M059J (cell line): ENCODE measurements around the gene GAL3ST3. TPM values are rescaled to one million over a fixed set of nuclear protein-coding genes. Genes with fewer than 3 reads are reported as not detected.

Experiments
- DNase-seq: peaks from one replicate; pipeline ENCODE4 v3.0.0-alpha.2; 2012; ENCODE audit warnings: low read depth
- total RNA-seq: library from RNA; depleted of rRNA; stranded (reverse); fragments of >200 nt; shearing (Covaris generic); gene quantifications from 2 replicates; pipeline ENCODE4 v1.2.3, GENCODE V29; 2014

Gene GAL3ST3
- total RNA-seq, 1 experiment from 2014 or later: not detected

- peak; percentile 77 for DNase-seq
Observed at GRCh38 chr11:66069715-66070603, 21.0 kb upstream of the GAL3ST3 start, which contains the start of gene PACS1. Gene PACS1 (plus strand): TSS chr11:66070272. CDS start chr11:66070487, 215 bp downstream.

DNA sequence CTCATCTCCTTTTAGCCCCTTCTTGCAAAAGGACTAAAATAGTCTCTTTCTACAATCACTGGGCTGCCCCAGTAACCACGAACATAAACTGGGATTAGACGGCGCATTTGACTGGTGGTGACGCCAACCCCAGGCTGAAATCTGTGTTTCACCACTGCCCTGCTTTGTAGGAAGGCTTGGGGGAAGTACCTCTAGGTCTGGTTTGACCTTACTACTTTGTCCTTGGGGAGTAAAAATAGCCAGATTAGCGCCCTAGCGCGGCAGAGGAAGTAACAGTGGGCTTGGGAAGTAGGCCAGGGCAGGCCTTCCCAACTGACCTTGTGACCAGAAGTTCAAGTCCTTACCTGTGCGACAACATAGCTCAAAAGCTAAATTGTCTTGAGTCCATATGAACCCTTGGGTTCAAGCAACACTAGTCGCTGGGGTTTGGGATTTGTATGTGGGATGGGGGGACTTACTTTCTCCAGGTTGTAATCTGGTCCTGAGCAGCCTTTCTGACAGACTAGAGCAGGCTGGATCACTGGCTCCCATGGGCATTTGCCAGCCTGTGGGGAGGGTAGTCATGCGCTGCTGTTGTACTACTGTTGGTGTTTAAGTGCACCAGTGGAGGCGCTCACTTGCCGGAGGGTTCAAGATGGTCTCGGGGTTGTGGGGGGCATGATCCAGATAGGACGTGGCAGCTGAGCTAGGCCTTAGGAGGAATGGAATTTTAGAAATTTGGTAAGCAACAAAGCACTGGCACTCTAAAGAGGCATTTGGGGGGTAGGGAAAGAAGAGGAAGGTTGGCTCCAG is 20.2 kb upstream of the GAL3ST3 start:
- DNase-seq: peak; percentile 75

DNA sequence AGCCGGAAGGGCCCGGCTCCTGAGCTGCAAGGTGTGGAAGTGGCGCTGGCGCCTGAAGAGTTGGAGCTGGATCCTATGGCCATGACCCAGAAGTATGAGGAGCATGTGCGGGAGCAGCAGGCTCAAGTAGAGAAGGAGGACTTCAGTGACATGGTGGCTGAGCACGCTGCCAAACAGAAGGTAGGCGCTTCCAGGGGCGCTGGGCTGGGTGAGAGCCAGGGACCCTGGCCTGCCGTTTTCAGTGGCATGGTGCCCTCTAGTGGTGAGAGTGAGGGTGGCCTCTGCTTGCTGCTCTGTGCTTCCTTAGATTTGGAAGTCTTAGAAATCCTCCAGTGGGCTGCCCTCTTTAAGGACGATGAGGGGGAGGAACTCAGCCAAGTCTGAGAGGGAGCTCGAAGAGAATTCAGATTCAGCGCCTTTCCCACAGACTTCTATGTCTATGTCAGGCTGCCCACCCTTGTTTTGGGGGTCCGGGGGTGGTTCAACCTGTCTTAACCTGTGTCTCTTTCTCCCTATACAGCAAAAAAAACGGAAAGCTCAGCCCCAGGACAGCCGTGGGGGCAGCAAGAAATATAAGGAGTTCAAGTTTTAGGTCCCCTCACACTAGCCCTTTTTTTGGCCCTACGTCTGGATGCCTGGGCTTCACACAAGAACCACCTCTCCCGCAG is 19.3 kb upstream of the GAL3ST3 start:
- peak; percentile 67 for DNase-seq

- no peak for DNase-seq
Observed at GRCh38 chr11:66067640-66068039, 18.7 kb upstream of the GAL3ST3 start.

DNA sequence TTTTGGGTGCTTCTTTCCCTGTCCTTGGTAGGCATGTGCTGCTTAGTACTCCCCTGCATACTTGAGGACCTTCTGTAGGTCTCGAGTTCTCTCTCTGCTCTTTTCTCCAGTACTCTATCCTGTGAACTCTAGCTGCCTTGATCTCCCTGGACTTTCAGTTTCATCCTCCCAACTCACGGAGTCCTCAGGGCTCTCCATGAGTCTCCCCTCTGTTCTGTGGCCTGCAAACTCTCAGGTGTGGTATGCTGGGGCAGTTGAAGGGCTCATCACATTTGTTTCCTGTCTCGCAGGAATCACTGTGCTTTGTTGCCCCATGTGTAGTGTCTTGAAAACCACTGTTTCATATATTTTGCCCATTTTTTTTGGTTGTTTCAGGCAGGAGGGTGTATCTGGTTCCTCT is 17.8 kb upstream of the GAL3ST3 start:
- no peak for DNase-seq

- DNase-seq: no peak
Observed at GRCh38 chr11:66064571-66064970, 15.6 kb upstream of the GAL3ST3 start.

DNA sequence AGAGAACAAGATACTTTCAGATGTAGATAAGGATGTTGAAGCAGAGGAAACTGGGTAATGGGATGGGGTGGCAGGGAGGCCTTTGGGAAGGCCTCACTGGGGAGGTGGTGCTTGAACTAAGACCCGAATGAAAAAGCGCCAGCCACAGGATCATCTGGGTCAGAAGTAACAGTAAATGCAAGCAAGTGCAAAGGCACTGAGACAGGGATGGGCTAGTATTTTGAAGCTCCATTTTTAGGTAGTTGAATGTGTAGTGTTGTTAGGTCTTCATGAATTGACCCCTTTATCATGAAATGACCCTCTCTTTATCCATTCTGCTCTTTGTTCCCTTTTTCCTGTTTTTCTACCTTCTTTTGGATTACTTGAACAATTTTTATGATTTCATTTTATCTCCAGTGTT is 14.9 kb upstream of the GAL3ST3 start:
- no peak for DNase-seq

- DNase-seq: no peak
Observed at GRCh38 chr11:66062408-66062807, 13.4 kb upstream of the GAL3ST3 start.

- no peak for DNase-seq
Observed at GRCh38 chr11:66061268-66061667, 12.3 kb upstream of the GAL3ST3 start.

GRCh38 chr11:66059966-66060680 is 11.2 kb upstream of the GAL3ST3 start:
- DNase-seq: no peak

DNA sequence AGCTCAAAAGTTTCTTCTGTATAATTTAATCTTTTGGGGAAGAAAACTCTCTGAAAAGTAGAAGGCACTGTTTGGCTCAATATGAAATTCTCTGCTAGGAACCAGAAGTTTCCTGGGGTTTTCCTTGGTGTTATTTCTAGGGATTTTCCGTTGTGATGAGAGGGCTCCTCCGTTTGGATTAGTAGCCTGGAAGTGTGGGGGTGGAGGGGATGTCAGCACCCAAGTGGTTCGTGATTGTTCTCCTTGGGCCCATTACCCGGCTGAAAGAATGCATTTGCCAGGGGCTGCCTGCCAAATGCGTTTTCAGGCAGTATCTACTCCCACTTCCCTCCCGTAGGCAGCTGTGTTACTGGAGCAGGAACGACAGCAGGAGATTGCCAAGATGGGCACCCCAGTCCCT is 7.5 kb upstream of the GAL3ST3 start:
- DNase-seq: no peak

DNA sequence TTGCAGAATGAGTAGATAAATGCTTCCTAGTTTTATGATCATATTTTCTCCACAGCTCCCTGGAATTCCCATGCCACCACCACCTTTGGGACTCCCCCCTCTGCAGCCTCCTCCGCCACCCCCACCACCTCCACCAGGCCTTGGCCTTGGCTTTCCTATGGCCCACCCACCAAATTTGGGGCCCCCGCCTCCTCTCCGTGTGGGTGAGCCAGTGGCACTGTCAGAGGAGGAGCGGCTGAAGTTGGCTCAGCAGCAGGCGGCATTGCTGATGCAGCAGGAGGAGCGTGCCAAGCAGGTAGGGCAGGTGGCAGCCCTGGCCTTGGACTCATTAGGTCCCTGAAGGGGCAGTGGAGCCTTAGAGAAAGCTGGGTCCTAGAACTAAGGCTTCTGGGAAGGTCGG is 6.1 kb upstream of the GAL3ST3 start:
- DNase-seq: no peak

- DNase-seq: no peak
Observed at GRCh38 chr11:66052664-66052982, 3.7 kb upstream of the GAL3ST3 start.

- peak; percentile 99 for DNase-seq
Observed at GRCh38 chr11:66051766-66052663, 3.1 kb upstream of the GAL3ST3 start, which contains the start of gene SF3B2. Gene SF3B2 (plus strand): TSS chr11:66052364. CDS start chr11:66052385, 21 bp downstream.

- DNase-seq: no peak
Observed at GRCh38 chr11:66051371-66051765, 2.4 kb upstream of the GAL3ST3 start.

- peak; percentile 23 for DNase-seq
Observed at GRCh38 chr11:66050581-66051231, 1.7 kb upstream of the GAL3ST3 start.

DNA sequence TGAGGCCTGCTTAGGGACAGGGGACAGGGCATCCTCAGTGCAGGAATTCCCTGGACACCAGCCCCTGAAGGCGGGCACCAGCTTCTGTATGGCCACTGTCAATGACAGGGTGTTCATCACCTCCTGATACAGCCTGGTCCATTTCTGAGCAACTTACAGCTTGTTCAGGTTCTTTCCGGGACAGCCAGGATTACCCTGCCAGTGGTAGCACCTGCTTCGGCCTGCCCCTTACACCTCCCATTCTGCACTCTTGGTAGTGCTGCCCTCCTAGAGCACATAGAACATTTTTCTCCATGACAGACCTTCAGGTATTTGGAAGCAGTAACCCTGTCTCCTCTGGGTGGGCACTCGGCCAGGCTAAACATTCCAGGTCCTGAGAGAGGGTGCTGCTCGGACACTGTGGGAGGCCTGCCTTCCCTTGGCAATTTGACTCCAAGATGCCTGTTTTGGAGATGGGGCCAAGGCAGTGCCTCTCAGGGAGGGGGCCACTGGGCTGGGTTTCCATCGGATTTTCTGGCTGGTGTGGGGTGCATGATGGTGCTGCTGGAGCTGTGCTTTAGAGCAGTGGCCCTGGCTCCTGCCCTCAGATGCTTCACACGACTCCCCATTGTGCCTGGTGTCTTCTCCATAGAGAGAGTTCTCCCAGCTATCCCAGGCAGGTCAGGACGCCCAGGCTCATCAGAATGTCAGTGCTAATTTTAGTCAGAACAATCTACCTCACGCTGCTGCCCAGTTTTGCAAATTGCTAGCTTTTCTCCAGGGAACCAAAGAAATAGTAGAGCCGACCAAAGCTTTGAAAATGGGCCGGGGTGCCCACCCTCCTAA is 1.2 kb downstream of the GAL3ST3 start:
- DNase-seq: peak; percentile 50

DNA sequence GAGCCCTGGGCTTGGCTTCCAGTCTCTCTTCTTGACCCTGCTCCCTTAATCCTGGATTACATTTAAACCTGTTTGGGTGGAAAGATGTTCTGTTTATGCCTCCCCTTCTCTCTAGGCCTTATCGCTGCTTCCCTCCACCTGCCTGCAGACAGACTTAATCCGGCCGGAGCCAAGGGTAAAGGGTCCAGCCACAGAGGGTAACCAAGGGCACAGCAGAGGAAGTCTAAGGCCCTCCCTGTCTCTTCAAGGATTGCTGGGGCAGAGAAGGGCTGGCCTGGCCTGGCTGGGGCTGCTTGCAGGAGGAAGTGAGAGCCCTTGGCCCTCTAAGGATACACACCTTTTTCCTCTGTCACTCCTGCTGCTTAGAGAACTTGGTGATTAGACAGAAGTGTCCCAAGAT is 2.1 kb downstream of the GAL3ST3 start:
- DNase-seq: no peak

GRCh38 chr11:66045177-66045639 is 3.8 kb downstream of the GAL3ST3 start:
- peak; percentile 59 for DNase-seq
